Measurements from ENCODE around the gene KCNK18. TPM values are rescaled to one million over a fixed set of nuclear protein-coding genes. Genes with fewer than 3 reads are reported as not detected.

Gene KCNK18
- total RNA-seq, 1 experiment from 2014 or later = not detected

GRCh38 chr10:117159390-117159789 is 37.9 kb upstream of the KCNK18 start:
- no TSS peak for BruUV-seq (replicated peaks)
- no peaks in the 10 kb centered on the region for H3K36me3 Mint-ChIP-seq (ENCODE audit: insufficient read depth, unreplicated experiment)
- H3K27me3 Mint-ChIP-seq (ENCODE audit: unreplicated experiment) = peaks cover 85% of the 10 kb centered on the region
- CTCF ChIA-PET = no interaction called here
- no peaks in the 10 kb centered on the region for H3K9me3 Mint-ChIP-seq (ENCODE audit: low read depth, unreplicated experiment)
- intact Hi-C loops (cut with micrococcal nuclease; ENCODE audit: unreplicated experiment) = no loop called here
- no peak overlapping the region for H3K4me3 Mint-ChIP-seq (ENCODE audit: low read depth, unreplicated experiment)
- H3K27ac Mint-ChIP-seq (ENCODE audit: unreplicated experiment) = no peak overlapping the region
- no peak for DNase-seq
- TF ChIP-seq, protein P1, sequence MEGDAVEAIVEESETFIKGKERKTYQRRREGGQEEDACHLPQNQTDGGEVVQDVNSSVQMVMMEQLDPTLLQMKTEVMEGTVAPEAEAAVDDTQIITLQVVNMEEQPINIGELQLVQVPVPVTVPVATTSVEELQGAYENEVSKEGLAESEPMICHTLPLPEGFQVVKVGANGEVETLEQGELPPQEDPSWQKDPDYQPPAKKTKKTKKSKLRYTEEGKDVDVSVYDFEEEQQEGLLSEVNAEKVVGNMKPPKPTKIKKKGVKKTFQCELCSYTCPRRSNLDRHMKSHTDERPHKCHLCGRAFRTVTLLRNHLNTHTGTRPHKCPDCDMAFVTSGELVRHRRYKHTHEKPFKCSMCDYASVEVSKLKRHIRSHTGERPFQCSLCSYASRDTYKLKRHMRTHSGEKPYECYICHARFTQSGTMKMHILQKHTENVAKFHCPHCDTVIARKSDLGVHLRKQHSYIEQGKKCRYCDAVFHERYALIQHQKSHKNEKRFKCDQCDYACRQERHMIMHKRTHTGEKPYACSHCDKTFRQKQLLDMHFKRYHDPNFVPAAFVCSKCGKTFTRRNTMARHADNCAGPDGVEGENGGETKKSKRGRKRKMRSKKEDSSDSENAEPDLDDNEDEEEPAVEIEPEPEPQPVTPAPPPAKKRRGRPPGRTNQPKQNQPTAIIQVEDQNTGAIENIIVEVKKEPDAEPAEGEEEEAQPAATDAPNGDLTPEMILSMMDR (IDR thresholded peaks at IDR 0.05; ENCODE audit: unreplicated experiment) = no peak
- H3K4me1 Mint-ChIP-seq (ENCODE audit: low read depth, unreplicated experiment) = no peaks in the 10 kb centered on the region

DNA sequence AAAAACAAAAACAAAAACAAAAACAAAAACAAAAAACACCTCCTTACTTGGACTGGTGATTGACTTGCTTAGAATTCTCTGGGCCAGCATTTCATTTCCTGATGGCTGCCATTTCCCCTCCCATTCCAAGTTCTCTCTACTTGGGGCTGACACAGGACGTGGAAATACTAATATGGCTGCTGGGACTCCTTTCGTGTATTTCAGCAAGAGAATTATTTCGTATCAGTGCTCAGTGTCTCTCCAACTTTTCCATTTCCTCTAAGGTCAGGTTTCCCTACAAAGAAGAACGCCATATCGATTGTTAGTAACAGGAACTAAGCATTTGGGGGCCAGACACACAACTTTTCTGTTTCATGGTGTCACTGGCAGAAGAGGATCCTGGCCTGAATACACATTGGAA is 36.7 kb upstream of the KCNK18 start:
- Mint-ChIP-seq H3K9me3 (ENCODE audit: low read depth, unreplicated experiment) (no peaks in the 10 kb centered on the region), H3K4me3 (ENCODE audit: low read depth, unreplicated experiment) (no peak overlapping the region), H3K4me1 (ENCODE audit: low read depth, unreplicated experiment) (no peaks in the 10 kb centered on the region), H3K27ac (ENCODE audit: unreplicated experiment) (no peak overlapping the region), H3K36me3 (ENCODE audit: insufficient read depth, unreplicated experiment) (no peaks in the 10 kb centered on the region), H3K27me3 (ENCODE audit: unreplicated experiment) (peaks cover 73% of the 10 kb centered on the region)
- TF ChIP-seq, protein P1 (IDR thresholded peaks at IDR 0.05; ENCODE audit: unreplicated experiment) = no peak
- no TSS peak for BruUV-seq (replicated peaks)
- DNase-seq = no peak
- intact Hi-C loops (cut with micrococcal nuclease; ENCODE audit: unreplicated experiment) = no loop called here
- CTCF ChIA-PET = no interaction called here

DNA sequence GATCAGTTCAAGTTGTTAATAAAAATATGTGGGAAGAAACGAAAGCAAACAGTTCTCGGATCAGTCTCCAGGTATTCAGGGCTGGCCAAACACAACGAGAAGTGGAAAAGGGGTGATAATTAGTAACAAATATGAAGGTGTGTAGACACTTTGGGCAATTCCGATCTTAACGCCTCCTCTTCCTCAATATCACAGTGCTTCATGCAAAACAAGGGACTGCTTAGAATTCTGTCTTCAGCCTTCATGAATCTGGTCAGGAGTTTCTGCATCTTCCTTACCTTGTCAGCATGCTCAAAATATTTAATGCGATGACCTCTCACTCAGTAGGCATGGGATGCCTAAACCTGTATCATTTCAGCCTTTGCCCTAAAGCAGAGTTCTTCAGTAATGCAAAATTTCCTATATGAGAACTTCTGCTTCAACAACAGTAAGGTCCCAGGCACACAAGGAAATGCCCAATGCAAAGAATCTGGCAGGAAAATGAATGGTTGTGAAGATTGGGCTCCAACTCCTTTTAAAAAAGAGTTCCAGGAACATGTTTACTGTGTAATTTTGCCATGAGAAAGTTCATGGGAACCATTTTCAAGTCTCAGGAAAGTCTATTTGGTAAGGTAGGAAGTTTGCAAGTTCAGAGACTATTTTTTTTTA is 35.8 kb upstream of the KCNK18 start:
- DNase-seq = no peak
- Mint-ChIP-seq H3K9me3 (ENCODE audit: low read depth, unreplicated experiment) (no peaks in the 10 kb centered on the region), H3K4me1 (ENCODE audit: low read depth, unreplicated experiment) (no peaks in the 10 kb centered on the region), H3K36me3 (ENCODE audit: insufficient read depth, unreplicated experiment) (no peaks in the 10 kb centered on the region), H3K27ac (ENCODE audit: unreplicated experiment) (no peak overlapping the region), H3K4me3 (ENCODE audit: low read depth, unreplicated experiment) (no peak overlapping the region), H3K27me3 (ENCODE audit: unreplicated experiment) (peaks cover 63% of the 10 kb centered on the region)
- intact Hi-C loops (cut with micrococcal nuclease; ENCODE audit: unreplicated experiment) = no loop called here
- CTCF ChIA-PET = no interaction called here
- BruUV-seq (replicated peaks) = no TSS peak
- TF ChIP-seq, protein P1 (IDR thresholded peaks at IDR 0.05; ENCODE audit: unreplicated experiment) = no peak

DNA sequence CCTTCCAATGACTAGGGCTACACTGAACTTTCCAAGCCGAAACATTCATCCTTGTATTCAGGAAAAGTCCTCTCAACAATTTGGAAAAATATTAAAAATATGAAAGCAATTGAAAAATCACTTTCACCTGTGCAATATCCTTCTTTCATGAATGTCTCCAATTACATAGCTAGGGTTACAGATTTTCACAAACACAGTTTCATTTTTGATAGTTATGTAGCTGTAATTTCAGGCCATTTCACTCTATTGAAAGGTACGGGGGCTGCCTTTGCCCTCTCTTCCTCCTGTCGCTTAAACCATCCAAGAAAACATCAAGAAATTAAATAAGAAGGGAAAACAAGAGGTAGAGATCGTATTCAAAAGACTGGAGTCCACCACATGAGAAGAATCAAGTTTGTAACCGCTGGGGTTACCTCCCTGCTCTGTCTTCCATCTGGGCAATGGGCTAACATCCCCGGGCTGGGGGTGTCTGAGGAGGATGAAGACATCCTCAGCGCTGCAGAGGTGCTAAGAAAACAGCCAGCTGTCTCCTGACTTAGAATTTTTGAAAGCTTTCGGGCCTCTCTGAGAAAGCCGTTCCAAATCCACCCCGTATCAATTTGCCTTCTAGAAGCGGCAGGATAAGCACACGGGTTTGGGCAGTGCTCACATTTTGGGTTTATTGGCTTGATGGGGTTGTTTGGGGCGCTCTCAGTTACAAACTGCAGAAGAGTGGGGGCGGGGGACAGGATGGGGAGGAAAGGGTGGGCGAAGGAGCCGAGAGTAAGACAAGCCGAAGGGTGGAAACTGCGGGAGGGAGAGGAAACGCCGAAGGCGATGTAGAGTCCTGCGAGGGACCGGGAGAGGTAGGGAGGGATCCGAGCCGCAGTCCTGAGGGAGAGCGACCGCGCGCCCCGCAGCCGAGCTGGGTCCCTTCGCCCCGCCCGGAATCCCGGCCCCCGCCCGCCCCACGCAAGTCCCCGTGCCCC is 34.9 kb upstream of the KCNK18 start:
- Mint-ChIP-seq H3K27me3 (ENCODE audit: unreplicated experiment) (peaks cover 55% of the 10 kb centered on the region), H3K4me3 (ENCODE audit: low read depth, unreplicated experiment) (no peak overlapping the region), H3K36me3 (ENCODE audit: insufficient read depth, unreplicated experiment) (no peaks in the 10 kb centered on the region), H3K27ac (ENCODE audit: unreplicated experiment) (no peak overlapping the region), H3K9me3 (ENCODE audit: low read depth, unreplicated experiment) (no peaks in the 10 kb centered on the region), H3K4me1 (ENCODE audit: low read depth, unreplicated experiment) (no peaks in the 10 kb centered on the region)
- intact Hi-C loops (cut with micrococcal nuclease; ENCODE audit: unreplicated experiment) = no loop called here
- no peak for DNase-seq
- TF ChIP-seq, protein P1 (IDR thresholded peaks at IDR 0.05; ENCODE audit: unreplicated experiment) = no peak
- CTCF ChIA-PET = no interaction called here
- no TSS peak for BruUV-seq (replicated peaks)
